SH-SY5Y (cell line): ENCODE results near the gene CSTPP1.

ENCODE experiments used
- GATA2 ChIP-seq: IDR thresholded peaks from 2 replicates; pipeline ENCODE4 v1.6.1; 2011; ENCODE audit warnings: mild to moderate bottlenecking, low read depth, low read length
- GATA3 ChIP-seq: IDR thresholded peaks from 2 replicates; pipeline ENCODE4 v1.6.1; 2011; ENCODE audit warnings: low read depth, mild to moderate bottlenecking, low read length, moderate library complexity

DNA sequence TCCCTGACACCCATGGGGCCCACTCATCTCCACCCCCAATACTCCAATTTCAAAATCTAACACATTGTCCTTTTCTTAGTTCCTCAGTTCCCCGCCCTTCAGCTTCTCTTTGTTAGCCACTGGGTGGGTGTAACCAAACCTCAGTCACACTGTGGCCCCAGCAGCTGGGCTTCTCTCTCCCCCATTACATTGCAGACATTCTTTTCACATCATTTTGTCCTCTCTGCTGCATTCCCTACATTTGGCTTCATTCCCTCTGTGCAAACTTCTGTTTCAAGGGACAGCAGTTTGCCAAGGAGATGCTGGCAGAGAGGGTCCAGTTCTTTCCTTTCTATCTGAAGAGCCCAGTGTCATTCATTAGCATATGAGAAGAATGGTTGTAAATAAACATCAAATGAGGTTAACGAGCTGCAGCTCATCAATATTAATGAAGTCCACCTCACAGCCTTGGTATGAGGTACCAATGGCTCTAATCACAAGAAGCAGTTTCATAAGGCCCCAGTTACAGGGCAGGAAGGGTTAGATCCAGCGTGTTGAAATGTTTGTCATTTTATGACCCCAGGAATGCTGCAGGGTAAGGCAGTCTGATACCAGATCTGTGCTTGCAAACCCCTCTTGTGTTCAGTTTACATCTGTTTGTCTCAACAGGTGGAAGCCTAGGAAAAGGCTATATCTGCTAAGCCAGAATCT lies 167.8 kb downstream of the CSTPP1 start:
- no peak for TF ChIP-seq GATA3
- TF ChIP-seq GATA2: no peak
